ENCODE results near the gene SMIM36.

- no peak for TF ChIP-seq CTCF (conservative IDR thresholded peaks at IDR 0.05; ENCODE audit: low read length)
- TF ChIP-seq EZH2phosphoT487 (IDR thresholded peaks at IDR 0.05; ENCODE audit: borderline replicate concordance) = no peak
These were observed 93.6 kb downstream of the SMIM36 start for GRCh38 chr17:55417411-55418268.
